Endodermal cell (in vitro differentiated cells): ENCODE data around the gene MACROD2. TPM values are rescaled to one million over a fixed set of nuclear protein-coding genes. Genes with fewer than 3 reads are reported as not detected.

Experiments used
- DNase-seq: peaks from one replicate; pipeline ENCODE4 v3.0.0-alpha.2; 2017
- H3K27ac ChIP-seq: 2 replicates; pipeline ENCODE4 v1.5.1; 2013; ENCODE audit warnings: mild to moderate bottlenecking, low read depth, low read length, moderate library complexity
- H3K27me3 ChIP-seq: 2 replicates; pipeline ENCODE4 v1.6.1; 2013; ENCODE audit warnings: mild to moderate bottlenecking, low read length, moderate library complexity; ENCODE audit not compliant: insufficient read depth, control insufficient read depth, poor library complexity, severe bottlenecking
- H3K36me3 ChIP-seq: 2 replicates; pipeline ENCODE4 v1.7.0; 2013; ENCODE audit warnings: mild to moderate bottlenecking, low read length, moderate library complexity; ENCODE audit not compliant: control insufficient read depth, insufficient read depth
- H3K4me1 ChIP-seq: one replicate; pipeline ENCODE4 v1.7.0; 2013; ENCODE audit warnings: low read length; ENCODE audit not compliant: control insufficient read depth, insufficient read depth
- H3K4me3 ChIP-seq: 2 replicates; pipeline ENCODE4 v1.5.1; 2013; ENCODE audit warnings: mild to moderate bottlenecking, low read length, moderate library complexity
- H3K9ac ChIP-seq: 2 replicates; pipeline ENCODE4 v1.6.1; 2013; ENCODE audit warnings: mild to moderate bottlenecking, low read length, moderate library complexity; ENCODE audit not compliant: poor library complexity, severe bottlenecking; ENCODE audit errors: extremely low read depth
- H3K9me3 ChIP-seq: 2 replicates; pipeline ENCODE4 v1.6.1; 2013; ENCODE audit warnings: mild to moderate bottlenecking, low read length, moderate library complexity; ENCODE audit not compliant: control insufficient read depth
- H3K27ac Mint-ChIP-seq: 2 replicates; pipeline ENCODE4 v1.8.0; 2020; ENCODE audit warnings: mixed read lengths
- H3K27me3 Mint-ChIP-seq: 2 replicates; pipeline ENCODE4 v1.8.0; 2021; ENCODE audit warnings: mild to moderate bottlenecking, mixed read lengths; ENCODE audit not compliant: insufficient read depth
- H3K36me3 Mint-ChIP-seq: 2 replicates; pipeline ENCODE4 v1.8.0; 2020; ENCODE audit warnings: low read depth, mixed read lengths
- H3K4me1 Mint-ChIP-seq: 2 replicates; pipeline ENCODE4 v1.8.0; 2020; ENCODE audit warnings: mixed read lengths
- H3K4me3 Mint-ChIP-seq: 2 replicates; pipeline ENCODE4 v1.8.0; 2020; ENCODE audit warnings: mild to moderate bottlenecking, moderate library complexity, mixed read lengths
- H3K9me3 Mint-ChIP-seq: 2 replicates; pipeline ENCODE4 v1.8.0; 2020; ENCODE audit warnings: mild to moderate bottlenecking, mixed read lengths
- CTCF ChIP-seq: fragments of 200-600 bp; sonication (generic); conservative IDR thresholded peaks from 2 replicates; pipeline ENCODE4 v1.5.0; 2021; ENCODE audit warnings: antibody characterized with exemption, mild to moderate bottlenecking
- WGBS, 2 experiments: methylation state at CpG; one replicate each; pipeline versions ENCODE4 v1.1.5 to v1.1.7; 2013; ENCODE audit warnings: missing lambda C conversion rate in 2 of 2, mixed read lengths in 1 of 2; ENCODE audit not compliant: insufficient coverage in 1 of 2, insufficient read length in 1 of 2; 5-methylcytosine and 5-hydroxymethylcytosine counted together
- total RNA-seq, 2 donors: library from RNA; stranded (reverse); fragmentation: NEBNext Ultra II Directional in 1 of 2; extraction: Animal tissue kit (Norgen Biotek cat#: 25700) in 1 of 2; gene quantifications; 2 replicates in 1 of 2; 3 replicates in 1 of 2; pipeline ENCODE4 v1.2.1, GENCODE V29; 2021

The MACROD2 gene
- total RNA-seq, 2 donors from 2014 or later = 2.3 to 4.8 TPM

GRCh38 chr20:15596220-15596890 is 1601.0 kb downstream of the MACROD2 start:
- H3K9me3 Mint-ChIP-seq = no peaks in the 10 kb centered on the region
- peaks cover 31% of the 10 kb centered on the region for H3K4me1 Mint-ChIP-seq
- Histone ChIP-seq H3K36me3 (no peaks in the 10 kb centered on the region), H3K27me3 (no peaks in the 10 kb centered on the region), H3K9ac (no peak overlapping the region), H3K4me3 (no peak overlapping the region), H3K27ac (no peak overlapping the region), H3K4me1 (no peaks in the 10 kb centered on the region), H3K9me3 (no peaks in the 10 kb centered on the region)
- 81 to 94% methylated on average over 2 to 3 of the region's 3 CpGs for WGBS, 2 experiments
- no peaks in the 10 kb centered on the region for H3K36me3 Mint-ChIP-seq
- no peak for DNase-seq
- peaks cover 7% of the 10 kb centered on the region for H3K27me3 Mint-ChIP-seq
- no peak for TF ChIP-seq CTCF
- no peak overlapping the region for H3K27ac Mint-ChIP-seq
- no peak overlapping the region for H3K4me3 Mint-ChIP-seq

- no peaks in the 10 kb centered on the region for H3K27me3 ChIP-seq
- no peaks in the 10 kb centered on the region for H3K4me1 ChIP-seq
- Mint-ChIP-seq H3K27me3 (peaks cover 7% of the 10 kb centered on the region), H3K27ac (no peak overlapping the region), H3K4me1 (peaks cover 25% of the 10 kb centered on the region), H3K36me3 (no peaks in the 10 kb centered on the region), H3K4me3 (no peak overlapping the region), H3K9me3 (no peaks in the 10 kb centered on the region)
- H3K27ac ChIP-seq = no peak overlapping the region
- no peak for DNase-seq
- no peaks in the 10 kb centered on the region for H3K36me3 ChIP-seq
- H3K4me3 ChIP-seq = no peak overlapping the region
- H3K9ac ChIP-seq = no peak overlapping the region
- H3K9me3 ChIP-seq = no peaks in the 10 kb centered on the region
- no peak for TF ChIP-seq CTCF
- WGBS, 2 experiments = 98% methylated on average over 2 of the region's 2 CpGs; no CpG with 5 or more reads in 1 of the 2 experiments
Measured at GRCh38 chr20:15597306-15597705, 1602.0 kb downstream of the MACROD2 start.

GRCh38 chr20:15599961-15600360 is 1604.6 kb downstream of the MACROD2 start:
- DNase-seq = no peak
- Histone ChIP-seq H3K4me1 (no peaks in the 10 kb centered on the region), H3K27me3 (no peaks in the 10 kb centered on the region), H3K36me3 (no peaks in the 10 kb centered on the region), H3K9ac (no peak overlapping the region), H3K9me3 (no peaks in the 10 kb centered on the region), H3K27ac (no peak overlapping the region), H3K4me3 (no peak overlapping the region)
- TF ChIP-seq CTCF = no peak
- no peaks in the 10 kb centered on the region for H3K36me3 Mint-ChIP-seq
- H3K27ac Mint-ChIP-seq = no peak overlapping the region
- H3K4me1 Mint-ChIP-seq = peaks cover 3% of the 10 kb centered on the region
- H3K9me3 Mint-ChIP-seq = no peaks in the 10 kb centered on the region
- 89 to 96% methylated on average over 2 of the region's 2 CpGs for WGBS, 2 experiments
- no peak overlapping the region for H3K4me3 Mint-ChIP-seq
- H3K27me3 Mint-ChIP-seq = peaks cover 6% of the 10 kb centered on the region
